ENCODE results near the gene PID1. TPM values are rescaled to one million over a fixed set of nuclear protein-coding genes. Genes with fewer than 3 reads are reported as not detected.

PID1 gene
- total RNA-seq, 1 experiment from 2014 or later, result 2.6 TPM

- DNase-seq (ENCODE audit: low spot score) (no peak), ATAC-seq (no peak)
- Mint-ChIP-seq H3K27me3 (ENCODE audit: low read depth) (no peaks in the 10 kb centered on the region), H3K4me3 (no peak overlapping the region), H3K36me3 (peaks cover 3% of the 10 kb centered on the region; the same call in 1 of the 2 replicates), H3K4me1 (no peaks in the 10 kb centered on the region), H3K27ac (no peak overlapping the region), H3K9me3 (peaks cover 19% of the 10 kb centered on the region)
- ChIA-PET POLR2A (no interaction called here), CTCF (no interaction called here)
- no peak for TF ChIP-seq SMAD3 (CRISPR knock-in tag; IDR thresholded peaks at IDR 0.05; ENCODE audit: borderline replicate concordance)
- TF ChIP-seq ZNF138 (CRISPR knock-in tag; conservative IDR thresholded peaks at IDR 0.05), result no peak
- no peak for TF ChIP-seq FOXP1 (CRISPR knock-in tag; IDR thresholded peaks at IDR 0.05; ENCODE audit: borderline replicate concordance)
- no peak for TF ChIP-seq TCF7 (CRISPR knock-in tag; IDR thresholded peaks at IDR 0.05; ENCODE audit: low read depth)
- no peak for TF ChIP-seq USF1 (CRISPR knock-in tag; IDR thresholded peaks at IDR 0.05)
- TF ChIP-seq CBFB (CRISPR knock-in tag; IDR thresholded peaks at IDR 0.05; ENCODE audit: low read depth), result no peak
Observed at GRCh38 chr2:229319558-229319957, 48.5 kb upstream of the PID1 start.

- DNase-seq (ENCODE audit: low spot score) (no peak), ATAC-seq (no peak)
- no peaks in the 10 kb centered on the region for H3K4me1 Mint-ChIP-seq
- CTCF ChIA-PET, result no interaction called here
- peaks cover 3% of the 10 kb centered on the region for H3K9me3 Mint-ChIP-seq
- H3K27me3 Mint-ChIP-seq (ENCODE audit: low read depth), result no peaks in the 10 kb centered on the region
- no peak overlapping the region for H3K4me3 Mint-ChIP-seq
- H3K36me3 Mint-ChIP-seq, result no peaks in the 10 kb centered on the region
- POLR2A ChIA-PET, result no interaction called here
- H3K27ac Mint-ChIP-seq, result no peak overlapping the region
- no peak for TF ChIP-seq ETV6 (CRISPR knock-in tag; IDR thresholded peaks at IDR 0.05)
- no peak for TF ChIP-seq E2F4 (CRISPR knock-in tag; IDR thresholded peaks at IDR 0.05; ENCODE audit: borderline replicate concordance, low read depth)
- TF ChIP-seq PRRX2 (CRISPR knock-in tag; IDR thresholded peaks at IDR 0.05), result no peak
- TF ChIP-seq ATF1 (CRISPR knock-in tag; IDR thresholded peaks at IDR 0.05), result no peak
- no peak for TF ChIP-seq OVOL2 (CRISPR knock-in tag; IDR thresholded peaks at IDR 0.05; ENCODE audit: borderline replicate concordance)
- no peak for TF ChIP-seq ZBTB21 (CRISPR knock-in tag; IDR thresholded peaks at IDR 0.05; ENCODE audit: borderline replicate concordance)
- TF ChIP-seq NR3C1 (CRISPR knock-in tag; conservative IDR thresholded peaks at IDR 0.05; ENCODE audit: low read depth), result no peak
- no peak for TF ChIP-seq E2F5 (CRISPR knock-in tag; IDR thresholded peaks at IDR 0.05)
- no peak for TF ChIP-seq USF1 (CRISPR knock-in tag; IDR thresholded peaks at IDR 0.05)
- TF ChIP-seq MYBL2 (CRISPR knock-in tag; IDR thresholded peaks at IDR 0.05), result no peak
- no peak for TF ChIP-seq ZNF281 (CRISPR knock-in tag; IDR thresholded peaks at IDR 0.05)
- no peak for TF ChIP-seq IRF1 (CRISPR knock-in tag; IDR thresholded peaks at IDR 0.05)
- TF ChIP-seq PRDM15 (CRISPR knock-in tag; IDR thresholded peaks at IDR 0.05), result no peak
- TF ChIP-seq ZNF425 (CRISPR knock-in tag; conservative IDR thresholded peaks at IDR 0.05), result no peak
- TF ChIP-seq JAZF1 (CRISPR knock-in tag; IDR thresholded peaks at IDR 0.05), result no peak
- no peak for TF ChIP-seq FOXJ3 (CRISPR knock-in tag; IDR thresholded peaks at IDR 0.05; ENCODE audit: borderline replicate concordance)
- no peak for TF ChIP-seq MXD4 (CRISPR knock-in tag; IDR thresholded peaks at IDR 0.05; ENCODE audit: borderline replicate concordance)
Observed at GRCh38 chr2:229314117-229314516, 43.0 kb upstream of the PID1 start.
